Osteocyte (in vitro differentiated cells): ENCODE results near the gene PDE6B. TPM values are rescaled to one million over a fixed set of nuclear protein-coding genes. Genes with fewer than 3 reads are reported as not detected.

ENCODE experiments used
- DNase-seq: peaks from one replicate; pipeline ENCODE4 v3.0.0; 2021; ENCODE audit warnings: mixed read lengths; ENCODE audit not compliant: unreplicated experiment; ENCODE audit errors: extremely low spot score
- H3K27ac Mint-ChIP-seq: one replicate; pipeline ENCODE4 v1.8.0; 2021; ENCODE audit warnings: mild to moderate bottlenecking, mixed read lengths; ENCODE audit not compliant: unreplicated experiment
- H3K27me3 Mint-ChIP-seq: one replicate; pipeline ENCODE4 v1.8.0; 2021; ENCODE audit warnings: mixed read lengths; ENCODE audit not compliant: unreplicated experiment
- H3K36me3 Mint-ChIP-seq: one replicate; pipeline ENCODE4 v1.8.0; 2021; ENCODE audit warnings: mixed read lengths; ENCODE audit not compliant: unreplicated experiment
- H3K4me1 Mint-ChIP-seq: one replicate; pipeline ENCODE4 v1.8.0; 2021; ENCODE audit warnings: mixed read lengths; ENCODE audit not compliant: unreplicated experiment
- H3K4me3 Mint-ChIP-seq: one replicate; pipeline ENCODE4 v1.8.0; 2021; ENCODE audit warnings: mild to moderate bottlenecking, moderate library complexity, mixed read lengths; ENCODE audit not compliant: unreplicated experiment
- H3K9me3 Mint-ChIP-seq: one replicate; pipeline ENCODE4 v1.8.0; 2021; ENCODE audit warnings: mixed read lengths; ENCODE audit not compliant: unreplicated experiment
- total RNA-seq: library from RNA; stranded (reverse); gene quantifications from 2 replicates; pipeline ENCODE4 v1.2.1, GENCODE V29; 2021
- TF ChIP-seq, protein P1 (sequence below): fragments of 200-600 bp; sonication (generic); IDR thresholded peaks from 2 replicates; pipeline ENCODE4 v1.5.0; 2021; ENCODE audit warnings: antibody characterized with exemption, mild to moderate bottlenecking, moderate library complexity

PDE6B gene
- total RNA-seq, 1 donor from 2014 or later = 1.6 TPM

DNA sequence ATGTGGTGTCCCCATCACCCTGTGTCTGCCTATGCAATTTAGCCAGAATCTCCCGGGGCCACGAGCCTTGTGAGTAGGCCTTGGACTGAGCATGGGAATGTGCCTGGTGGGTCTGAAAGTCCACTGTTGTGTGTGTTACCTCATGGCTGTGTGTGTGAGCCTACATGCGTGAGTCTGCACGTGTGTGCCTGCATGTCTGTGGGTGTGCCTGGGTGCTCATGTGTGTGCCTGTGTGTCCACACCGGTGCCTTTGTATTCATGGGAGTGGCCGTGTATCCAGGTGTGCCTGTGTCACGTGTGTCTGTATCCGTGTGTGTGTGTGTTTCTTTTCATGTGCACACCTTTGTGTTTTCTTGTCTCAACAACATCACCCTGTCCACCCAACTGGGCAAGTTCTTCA, 34.5 kb downstream of the PDE6B start:
- no peak for DNase-seq

DNA sequence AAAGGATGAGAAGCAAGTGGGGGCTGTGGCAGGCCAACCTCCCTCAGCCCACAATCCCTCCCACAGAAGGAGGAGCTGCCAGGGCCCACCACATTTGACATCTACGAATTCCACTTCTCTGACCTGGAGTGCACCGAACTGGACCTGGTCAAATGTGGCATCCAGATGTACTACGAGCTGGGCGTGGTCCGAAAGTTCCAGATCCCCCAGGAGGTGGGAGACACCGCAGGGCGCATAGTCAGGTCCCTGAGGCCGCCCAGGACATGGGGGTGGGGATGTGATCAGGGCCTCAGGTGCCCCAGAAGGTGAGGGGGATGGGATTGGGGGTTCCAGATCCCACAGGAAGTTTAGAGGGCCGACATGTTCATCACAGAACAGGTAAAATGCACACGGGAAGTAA, 35.0 kb downstream of the PDE6B start:
- Mint-ChIP-seq H3K9me3 (no peaks in the 10 kb centered on the region), H3K4me3 (no peak overlapping the region), H3K27ac (no peak overlapping the region), H3K4me1 (peaks cover 1% of the 10 kb centered on the region), H3K36me3 (no peaks in the 10 kb centered on the region), H3K27me3 (no peaks in the 10 kb centered on the region)
- TF ChIP-seq, protein P1, sequence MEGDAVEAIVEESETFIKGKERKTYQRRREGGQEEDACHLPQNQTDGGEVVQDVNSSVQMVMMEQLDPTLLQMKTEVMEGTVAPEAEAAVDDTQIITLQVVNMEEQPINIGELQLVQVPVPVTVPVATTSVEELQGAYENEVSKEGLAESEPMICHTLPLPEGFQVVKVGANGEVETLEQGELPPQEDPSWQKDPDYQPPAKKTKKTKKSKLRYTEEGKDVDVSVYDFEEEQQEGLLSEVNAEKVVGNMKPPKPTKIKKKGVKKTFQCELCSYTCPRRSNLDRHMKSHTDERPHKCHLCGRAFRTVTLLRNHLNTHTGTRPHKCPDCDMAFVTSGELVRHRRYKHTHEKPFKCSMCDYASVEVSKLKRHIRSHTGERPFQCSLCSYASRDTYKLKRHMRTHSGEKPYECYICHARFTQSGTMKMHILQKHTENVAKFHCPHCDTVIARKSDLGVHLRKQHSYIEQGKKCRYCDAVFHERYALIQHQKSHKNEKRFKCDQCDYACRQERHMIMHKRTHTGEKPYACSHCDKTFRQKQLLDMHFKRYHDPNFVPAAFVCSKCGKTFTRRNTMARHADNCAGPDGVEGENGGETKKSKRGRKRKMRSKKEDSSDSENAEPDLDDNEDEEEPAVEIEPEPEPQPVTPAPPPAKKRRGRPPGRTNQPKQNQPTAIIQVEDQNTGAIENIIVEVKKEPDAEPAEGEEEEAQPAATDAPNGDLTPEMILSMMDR = no peak
- DNase-seq = no peak

More for the DNA sequence above, 34.5 kb downstream of the PDE6B start:
- Mint-ChIP-seq H3K27me3 (no peaks in the 10 kb centered on the region), H3K9me3 (no peaks in the 10 kb centered on the region), H3K36me3 (no peaks in the 10 kb centered on the region), H3K27ac (no peak overlapping the region), H3K4me1 (peaks cover 1% of the 10 kb centered on the region), H3K4me3 (no peak overlapping the region)
- TF ChIP-seq, protein P1 = no peak

DNA sequence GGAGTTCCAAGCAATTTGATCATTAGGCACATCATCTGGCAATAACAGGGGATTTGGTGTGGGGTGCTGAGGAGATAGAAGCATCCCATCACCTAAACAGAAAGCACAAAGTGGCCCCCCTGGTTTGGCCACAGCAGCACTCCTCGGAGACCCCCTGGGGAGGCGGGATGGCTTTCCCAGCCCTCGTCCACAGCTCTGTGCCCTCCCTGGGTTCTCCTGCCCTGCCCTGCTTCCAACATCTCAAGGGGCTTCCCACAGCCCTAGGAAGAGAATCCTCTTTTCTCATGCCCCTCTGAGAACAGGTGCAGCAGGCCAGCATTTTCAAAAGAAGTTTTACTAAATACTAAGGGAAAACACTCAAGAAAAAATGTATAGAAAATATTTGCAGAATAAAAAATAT, 35.9 kb downstream of the PDE6B start:
- no peak overlapping the region for H3K4me3 Mint-ChIP-seq
- H3K4me1 Mint-ChIP-seq = peaks cover 1% of the 10 kb centered on the region
- TF ChIP-seq, protein P1 = no peak
- DNase-seq = no peak
- H3K9me3 Mint-ChIP-seq = no peaks in the 10 kb centered on the region
- no peaks in the 10 kb centered on the region for H3K36me3 Mint-ChIP-seq
- H3K27me3 Mint-ChIP-seq = no peaks in the 10 kb centered on the region
- H3K27ac Mint-ChIP-seq = no peak overlapping the region

DNA sequence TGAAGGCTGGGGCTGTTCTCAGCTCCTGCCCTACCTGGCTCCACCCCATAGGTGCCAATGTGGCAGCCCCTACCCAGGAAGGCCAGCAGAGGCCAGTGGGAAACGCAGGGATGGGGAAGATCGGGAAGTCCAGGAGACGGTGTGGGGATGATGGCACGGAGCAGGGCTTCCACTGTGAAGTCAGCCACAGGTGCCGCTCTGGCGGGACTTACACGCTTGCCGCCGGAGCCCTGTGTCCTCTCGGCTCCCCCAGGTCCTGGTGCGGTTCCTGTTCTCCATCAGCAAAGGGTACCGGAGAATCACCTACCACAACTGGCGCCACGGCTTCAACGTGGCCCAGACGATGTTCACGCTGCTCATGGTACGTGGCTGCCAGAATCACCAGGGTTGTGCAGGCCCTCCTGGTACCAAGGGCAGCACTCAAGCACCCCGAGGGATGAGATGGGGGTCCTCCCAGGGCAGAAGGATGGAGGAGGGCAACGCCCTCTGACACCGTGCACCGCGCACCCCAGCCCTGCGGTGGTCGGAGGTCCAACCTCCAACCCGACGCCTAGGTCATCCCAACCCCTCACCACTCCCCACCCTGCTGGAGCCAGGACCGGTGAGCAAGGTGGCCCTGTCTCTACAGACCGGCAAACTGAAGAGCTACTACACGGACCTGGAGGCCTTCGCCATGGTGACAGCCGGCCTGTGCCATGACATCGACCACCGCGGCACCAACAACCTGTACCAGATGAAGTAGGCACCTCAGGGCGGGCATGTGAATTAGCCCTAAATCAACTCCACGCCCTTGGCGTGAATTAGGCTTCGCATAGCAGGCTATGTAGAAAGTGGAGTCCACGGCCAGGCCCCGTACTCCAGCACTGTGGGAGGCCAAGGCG, 36.7 kb downstream of the PDE6B start:
- H3K4me1 Mint-ChIP-seq = peaks cover 1% of the 10 kb centered on the region
- no peak for DNase-seq
- TF ChIP-seq, protein P1 = no peak
- H3K4me3 Mint-ChIP-seq = no peak overlapping the region
- no peaks in the 10 kb centered on the region for H3K36me3 Mint-ChIP-seq
- H3K9me3 Mint-ChIP-seq = no peaks in the 10 kb centered on the region
- H3K27me3 Mint-ChIP-seq = no peaks in the 10 kb centered on the region
- no peak overlapping the region for H3K27ac Mint-ChIP-seq

DNA sequence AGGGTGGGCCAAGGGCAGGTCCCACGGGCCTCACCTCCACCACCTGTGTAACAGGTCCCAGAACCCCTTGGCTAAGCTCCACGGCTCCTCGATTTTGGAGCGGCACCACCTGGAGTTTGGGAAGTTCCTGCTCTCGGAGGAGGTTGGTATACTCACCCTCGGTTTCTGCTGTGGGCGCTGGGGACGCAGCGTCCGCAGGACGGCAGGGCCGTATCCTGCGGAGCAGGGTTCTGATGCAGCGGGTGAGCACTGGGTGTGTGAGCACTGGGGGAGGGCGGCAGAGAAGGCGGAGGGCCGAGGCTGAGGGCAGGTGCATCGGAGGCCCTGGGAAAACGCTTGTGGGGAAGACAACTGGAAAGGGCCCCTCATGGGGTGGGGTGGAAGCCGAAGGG, 37.7 kb downstream of the PDE6B start:
- TF ChIP-seq, protein P1 = no peak
- Mint-ChIP-seq H3K4me1 (peaks cover 1% of the 10 kb centered on the region), H3K4me3 (peak overlapping the region; percentile 60), H3K36me3 (no peaks in the 10 kb centered on the region), H3K27me3 (no peaks in the 10 kb centered on the region), H3K27ac (no peak overlapping the region), H3K9me3 (no peaks in the 10 kb centered on the region)
- DNase-seq = no peak
